GM13976 (cell line): Measurements from ENCODE around the gene CEP112.

Source experiments
- DNase-seq: peaks from one replicate; pipeline ENCODE4 v3.0.0; 2012; ENCODE audit warnings: low spot score
- CTCF ChIP-seq: IDR thresholded peaks from 2 replicates; pipeline ENCODE4 v1.5.1; 2012; ENCODE audit warnings: borderline replicate concordance, mild to moderate bottlenecking; ENCODE audit not compliant: insufficient read depth; ENCODE audit errors: extremely low read depth, missing control alignments, control extremely low read depth
- in situ Hi-C: fragments of 300-500 bp; cut with MboI; formaldehyde crosslinking; loops from one replicate; pipeline ENCODE4 v1.12.0; 2022; ENCODE audit warnings: low sequenced_read_pairs, mixed read lengths, inconsistent platforms; ENCODE audit not compliant: unreplicated experiment

Gene CEP112

GRCh38 chr17:66191593-66192377 lies at the start of gene CEP112:
Gene CEP112, minus strand, starts transcription at chr17:66192133.
- DNase-seq: peak; percentile 89
- no peak for TF ChIP-seq CTCF
- in situ Hi-C loops: no loop called here

GRCh38 chr17:66240630-66241029 lies 48.7 kb upstream of the CEP112 start:
- DNase-seq: no peak
- in situ Hi-C loops: no loop called here
- TF ChIP-seq CTCF: no peak

- in situ Hi-C loops: no loop called here
- no peak for DNase-seq
- no peak for TF ChIP-seq CTCF
These were observed 48.1 kb upstream of the CEP112 start for GRCh38 chr17:66240013-66240412.

GRCh38 chr17:66235377-66235994 lies 43.6 kb upstream of the CEP112 start:
- in situ Hi-C loops: no loop called here
- DNase-seq: no peak
- TF ChIP-seq CTCF: no peak

- in situ Hi-C loops: no loop called here
- no peak for DNase-seq
- no peak for TF ChIP-seq CTCF
These were observed 42.7 kb upstream of the CEP112 start for GRCh38 chr17:66234611-66235010.

GRCh38 chr17:66233023-66233753 lies 41.3 kb upstream of the CEP112 start:
- no peak for DNase-seq
- TF ChIP-seq CTCF: no peak
- in situ Hi-C loops: no loop called here
